ENCODE results near the gene CLEC4C. TPM values are rescaled to one million over a fixed set of nuclear protein-coding genes. Genes with fewer than 3 reads are reported as not detected.
"Not testable (repeated sequence)": the region's sequence is repeated elsewhere in the genome, so short reads cannot be mapped to it uniquely, and the experiment has no call there.

CLEC4C gene
- total RNA-seq, 2 donors from 2014 or later = not detected

DNA sequence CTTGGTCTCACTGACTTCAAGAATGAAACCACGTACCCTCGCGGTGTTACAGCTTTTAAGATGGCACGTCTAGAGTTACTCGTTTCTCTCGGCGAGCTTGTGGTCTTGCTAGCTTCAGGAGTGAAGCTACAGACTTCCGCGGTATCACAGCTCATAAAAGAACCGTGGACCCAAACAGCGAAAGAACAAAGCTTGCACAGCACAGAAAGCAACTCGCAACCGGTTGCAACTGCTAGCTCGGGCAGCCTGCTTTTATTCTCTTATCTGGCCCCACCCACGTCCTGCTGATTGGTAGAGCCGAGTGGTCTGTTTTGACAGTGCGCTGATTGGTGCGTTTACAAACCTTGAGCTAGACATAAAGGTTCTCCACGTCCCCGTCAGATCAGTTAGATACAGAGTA is 4.2 kb upstream of the CLEC4C start:
- Mint-ChIP-seq H3K4me1 (no peaks in the 10 kb centered on the region), H3K9me3 (no peaks in the 10 kb centered on the region), H3K4me3 (no peak overlapping the region), H3K36me3 (ENCODE audit: low read depth) (no peaks in the 10 kb centered on the region), H3K27ac (no peak overlapping the region), H3K27me3 (peaks cover 4% of the 10 kb centered on the region)
- ATAC-seq (replicated peaks) = no peak

DNA sequence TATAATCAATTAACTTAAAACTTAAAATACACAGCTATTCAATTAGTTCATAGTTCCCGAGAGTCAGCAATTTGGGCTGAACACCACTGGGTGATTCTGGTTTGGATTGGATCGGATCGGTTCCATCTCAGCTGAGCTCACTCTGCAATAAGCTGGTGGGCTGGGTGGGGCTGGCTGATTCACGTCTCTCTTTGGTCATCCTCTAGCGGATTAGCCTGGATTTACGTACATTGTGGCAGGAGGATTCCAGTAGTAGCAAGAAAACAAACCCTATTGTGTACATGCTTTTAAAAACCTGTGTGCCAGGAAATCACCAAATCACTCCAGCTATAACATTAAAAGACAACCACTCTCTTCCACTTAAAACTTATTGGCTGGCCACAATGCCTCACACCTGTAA is 3.2 kb upstream of the CLEC4C start:
- Mint-ChIP-seq H3K27ac (no peak overlapping the region), H3K4me3 (no peak overlapping the region), H3K9me3 (no peaks in the 10 kb centered on the region), H3K27me3 (peaks cover 4% of the 10 kb centered on the region), H3K36me3 (ENCODE audit: low read depth) (no peaks in the 10 kb centered on the region), H3K4me1 (no peaks in the 10 kb centered on the region)
- ATAC-seq (replicated peaks) = no peak

DNA sequence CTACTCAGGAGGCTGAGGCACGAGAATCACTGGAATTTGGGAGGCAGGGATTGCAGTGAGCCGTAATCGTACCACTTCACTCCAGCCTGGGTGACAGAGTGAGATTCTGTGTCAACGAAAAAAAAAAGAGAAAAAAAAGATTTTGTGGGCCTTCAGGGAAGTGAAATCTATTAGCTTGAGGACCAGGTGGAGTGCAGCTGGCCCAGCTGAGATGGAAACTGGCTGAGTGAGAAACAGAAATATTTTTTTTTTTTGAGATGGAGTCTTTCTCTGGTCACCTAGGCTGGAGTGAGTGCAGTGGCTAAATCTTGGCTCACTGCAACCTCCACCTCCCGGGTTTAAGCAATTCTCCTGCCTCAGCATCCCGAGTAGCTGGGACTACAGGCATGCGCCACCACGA is 2.3 kb upstream of the CLEC4C start:
- Mint-ChIP-seq H3K27me3 (peaks cover 4% of the 10 kb centered on the region), H3K4me3 (no peak overlapping the region), H3K4me1 (no peaks in the 10 kb centered on the region), H3K27ac (no peak overlapping the region), H3K36me3 (ENCODE audit: low read depth) (no peaks in the 10 kb centered on the region), H3K9me3 (no peaks in the 10 kb centered on the region)
- ATAC-seq (replicated peaks) = no peak

DNA sequence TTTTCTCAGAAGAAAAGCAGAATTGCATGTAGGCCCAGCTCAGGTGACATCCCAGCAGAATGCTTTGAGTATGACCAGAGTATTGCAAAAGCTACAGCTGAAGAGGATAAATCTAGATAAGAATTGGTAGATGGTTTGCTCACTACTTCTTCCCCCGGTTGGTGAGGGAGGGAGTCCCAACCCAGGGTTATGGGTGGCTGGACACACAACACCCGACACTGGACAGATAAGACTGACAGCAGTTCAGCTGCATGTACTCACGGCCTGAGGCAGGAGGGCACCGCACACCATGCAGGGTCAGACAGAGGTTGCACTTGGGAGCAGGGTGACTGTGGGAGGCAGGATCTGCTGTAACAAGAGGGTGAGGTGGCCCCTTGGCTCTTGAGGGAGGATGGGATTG is 1.7 kb upstream of the CLEC4C start:
- Mint-ChIP-seq H3K9me3 (no peaks in the 10 kb centered on the region), H3K36me3 (ENCODE audit: low read depth) (no peaks in the 10 kb centered on the region), H3K27ac (no peak overlapping the region), H3K4me1 (no peaks in the 10 kb centered on the region), H3K27me3 (peaks cover 4% of the 10 kb centered on the region), H3K4me3 (no peak overlapping the region)
- ATAC-seq (replicated peaks) = no peak

DNA sequence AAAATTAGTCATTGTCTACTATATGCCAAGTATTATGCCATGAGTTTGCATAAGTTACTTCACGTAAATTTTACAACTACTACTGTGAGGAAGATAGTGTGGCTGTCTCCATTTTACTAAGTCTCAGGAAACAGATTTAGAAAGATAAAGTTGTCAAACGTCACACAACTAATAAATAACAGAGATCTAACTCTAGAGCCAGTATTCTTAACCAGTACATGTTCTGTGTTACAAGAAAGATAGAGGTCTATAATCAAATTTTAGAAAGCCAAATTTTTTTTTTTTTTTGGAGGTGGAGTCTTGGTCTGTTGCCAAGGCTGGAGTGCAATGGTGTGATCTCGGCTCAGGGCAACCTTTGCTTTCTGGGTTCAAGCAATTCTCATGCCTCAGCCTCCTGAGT is 14.2 kb downstream of the CLEC4C start:
- H3K27me3 Mint-ChIP-seq = peaks cover 4% of the 10 kb centered on the region
- no peaks in the 10 kb centered on the region for H3K36me3 Mint-ChIP-seq (ENCODE audit: low read depth)
- H3K9me3 Mint-ChIP-seq = no peaks in the 10 kb centered on the region
- H3K27ac Mint-ChIP-seq = no peak overlapping the region
- ATAC-seq (replicated peaks) = no peak
- no peak overlapping the region for H3K4me3 Mint-ChIP-seq
- H3K4me1 Mint-ChIP-seq = no peaks in the 10 kb centered on the region

DNA sequence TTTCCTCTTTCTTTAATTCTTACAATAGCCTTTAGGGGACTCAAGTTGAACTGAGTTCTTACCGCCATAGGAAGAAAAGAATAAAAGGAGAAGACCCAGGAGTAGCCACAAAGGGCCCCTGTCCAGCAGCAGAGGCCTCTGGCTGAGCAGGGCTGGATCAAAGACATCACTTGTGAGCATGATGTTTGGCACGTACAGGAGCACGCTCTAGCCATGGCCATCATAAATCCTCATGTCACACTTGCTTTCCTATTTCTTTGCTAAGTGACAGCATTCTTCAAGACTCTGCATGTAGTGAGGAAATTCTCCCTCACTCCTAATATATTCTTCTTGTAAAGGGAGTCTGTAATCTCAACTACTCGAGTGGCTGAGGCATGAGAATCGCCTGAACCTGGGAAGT is 15.7 kb downstream of the CLEC4C start:
- Mint-ChIP-seq H3K27ac (no peak overlapping the region), H3K4me3 (no peak overlapping the region), H3K9me3 (no peaks in the 10 kb centered on the region), H3K4me1 (no peaks in the 10 kb centered on the region), H3K36me3 (ENCODE audit: low read depth) (no peaks in the 10 kb centered on the region), H3K27me3 (peaks cover 7% of the 10 kb centered on the region)
- ATAC-seq (replicated peaks) = no peak

DNA sequence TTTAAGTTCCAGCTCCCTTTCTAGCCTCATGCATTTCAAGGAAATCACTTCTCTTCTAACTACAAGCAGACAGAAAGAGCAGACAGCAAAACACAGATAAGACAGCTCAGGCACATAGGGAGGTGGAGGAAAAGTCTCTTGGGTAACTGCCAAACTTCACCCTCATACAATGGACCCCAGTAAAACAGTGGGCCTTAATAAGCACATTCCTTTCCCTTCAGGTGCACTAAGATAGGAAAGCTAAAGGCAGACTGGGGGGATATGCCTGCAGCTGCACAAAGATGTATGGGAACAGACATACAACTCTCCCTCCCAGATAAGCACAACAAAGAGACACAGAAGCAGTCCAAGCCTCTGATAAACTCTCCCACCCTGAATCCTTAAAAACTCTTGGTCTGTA is 16.2 kb downstream of the CLEC4C start:
- ATAC-seq (replicated peaks); H3K4me3 Mint-ChIP-seq: not testable (repeated sequence)

DNA sequence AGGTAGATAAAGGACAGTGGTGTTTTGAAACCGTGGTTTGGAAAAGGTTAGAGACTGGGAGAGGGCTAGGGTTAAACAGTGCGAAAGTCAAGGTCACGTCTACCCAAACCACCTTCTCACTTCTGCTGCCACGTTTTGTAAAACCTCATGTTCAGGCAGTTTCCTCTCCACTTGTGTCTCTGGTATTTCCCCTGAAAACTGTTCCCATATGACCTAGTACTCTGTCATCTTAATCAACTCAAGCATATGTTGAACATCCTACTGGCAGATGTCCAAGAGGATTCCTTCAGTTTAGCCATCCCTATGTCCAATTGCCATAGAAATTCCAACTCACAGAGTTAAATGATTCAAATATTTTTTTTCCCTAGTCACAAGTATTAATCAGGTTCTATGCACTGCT is 17.4 kb downstream of the CLEC4C start:
- Mint-ChIP-seq H3K4me1 (no peaks in the 10 kb centered on the region), H3K4me3 (no peak overlapping the region), H3K9me3 (no peaks in the 10 kb centered on the region), H3K27ac (no peak overlapping the region), H3K36me3 (ENCODE audit: low read depth) (no peaks in the 10 kb centered on the region), H3K27me3 (peaks cover 10% of the 10 kb centered on the region)
- no peak for ATAC-seq (replicated peaks)

More for the DNA sequence above, 16.2 kb downstream of the CLEC4C start:
- not testable (repeated sequence) for H3K36me3 Mint-ChIP-seq (ENCODE audit: low read depth); H3K27ac Mint-ChIP-seq; H3K27me3 Mint-ChIP-seq; H3K9me3 Mint-ChIP-seq; H3K4me1 Mint-ChIP-seq

DNA sequence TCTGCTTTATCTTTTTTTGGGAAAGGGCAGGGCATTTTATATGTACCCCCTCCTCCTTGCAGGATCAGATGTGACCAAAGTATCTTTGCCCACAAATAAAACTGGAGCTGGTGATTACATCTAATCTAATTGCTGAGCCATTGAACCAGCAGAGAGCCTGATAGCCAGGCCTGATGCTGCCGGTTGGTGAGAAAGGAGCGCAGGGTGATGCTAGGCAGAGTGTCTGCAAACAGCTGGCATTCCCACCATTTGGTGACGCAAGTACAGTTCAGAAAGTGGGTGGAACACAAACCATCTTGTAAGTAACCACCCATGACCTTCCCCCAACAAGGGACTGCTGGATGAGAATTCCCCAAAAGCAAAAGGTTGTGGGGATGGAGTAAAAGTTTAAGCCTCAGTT is 23.2 kb downstream of the CLEC4C start:
- no peak overlapping the region for H3K4me3 Mint-ChIP-seq
- no peaks in the 10 kb centered on the region for H3K4me1 Mint-ChIP-seq
- H3K9me3 Mint-ChIP-seq = no peaks in the 10 kb centered on the region
- H3K27me3 Mint-ChIP-seq = peaks cover 16% of the 10 kb centered on the region
- no peak overlapping the region for H3K27ac Mint-ChIP-seq
- no peaks in the 10 kb centered on the region for H3K36me3 Mint-ChIP-seq (ENCODE audit: low read depth)
- no peak for ATAC-seq (replicated peaks)

DNA sequence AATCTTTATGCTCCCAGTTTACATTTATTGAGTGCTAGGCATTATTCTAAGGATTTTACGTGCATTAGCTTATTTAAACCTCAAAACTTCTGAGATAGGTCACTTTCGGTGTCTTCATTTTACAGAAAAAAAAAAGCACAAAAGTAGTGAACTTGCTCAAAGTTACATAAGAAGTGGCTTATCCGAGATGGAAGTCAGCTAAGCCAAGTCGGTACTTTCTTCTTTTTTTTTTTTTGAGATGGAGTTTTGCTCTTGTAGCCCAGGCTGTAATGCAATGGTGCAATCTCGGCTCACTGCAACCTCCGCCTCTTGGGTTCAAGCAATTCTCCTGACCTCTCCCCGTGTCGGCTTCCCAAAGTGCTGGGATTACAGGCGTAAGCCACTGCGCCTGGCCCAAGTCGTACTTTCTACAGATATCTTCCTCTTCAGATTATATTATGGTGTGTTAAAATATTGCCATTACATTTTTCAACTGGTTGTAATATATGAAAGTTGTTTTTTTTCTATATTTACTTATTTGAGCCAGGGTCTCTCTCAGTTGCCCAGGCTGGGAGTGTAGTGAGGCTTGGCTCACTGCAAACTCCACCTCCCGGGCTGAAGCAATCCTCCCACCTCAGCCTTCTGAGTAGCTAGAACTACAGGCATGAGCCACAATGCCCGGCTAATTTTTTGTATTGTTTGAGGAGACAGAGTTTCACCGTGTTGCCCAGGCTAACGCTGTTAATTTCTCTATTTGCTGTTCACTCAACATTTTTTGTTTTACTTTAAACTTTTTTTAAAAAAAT is 27.0 kb downstream of the CLEC4C start:
- Mint-ChIP-seq H3K36me3 (ENCODE audit: low read depth) (no peaks in the 10 kb centered on the region), H3K4me3 (no peak overlapping the region), H3K9me3 (no peaks in the 10 kb centered on the region), H3K4me1 (no peaks in the 10 kb centered on the region), H3K27me3 (peaks cover 20% of the 10 kb centered on the region), H3K27ac (no peak overlapping the region)
- no peak for ATAC-seq (replicated peaks)

DNA sequence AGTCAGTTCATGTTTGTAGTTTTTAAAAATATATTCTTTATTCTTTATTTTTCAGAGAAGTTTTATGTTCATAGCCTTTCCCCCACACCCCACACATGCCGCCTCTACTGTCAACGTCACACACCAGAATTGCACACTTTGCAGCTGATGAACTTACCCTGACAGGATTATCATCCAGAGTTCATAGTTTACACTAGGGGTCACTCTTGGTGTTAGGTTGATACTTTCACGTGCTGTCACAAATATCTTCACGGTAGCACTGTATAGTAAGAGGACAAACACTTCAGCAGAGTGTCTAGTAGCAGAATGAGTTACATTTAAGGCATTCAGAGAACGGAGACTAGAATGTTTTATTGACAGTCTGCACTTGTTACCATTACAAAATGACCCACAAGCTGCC is 30.8 kb downstream of the CLEC4C start:
- Mint-ChIP-seq H3K4me3 (no peak overlapping the region), H3K36me3 (ENCODE audit: low read depth) (no peaks in the 10 kb centered on the region), H3K4me1 (no peaks in the 10 kb centered on the region), H3K9me3 (no peaks in the 10 kb centered on the region), H3K27me3 (peaks cover 16% of the 10 kb centered on the region), H3K27ac (no peak overlapping the region)
- ATAC-seq (replicated peaks) = no peak

DNA sequence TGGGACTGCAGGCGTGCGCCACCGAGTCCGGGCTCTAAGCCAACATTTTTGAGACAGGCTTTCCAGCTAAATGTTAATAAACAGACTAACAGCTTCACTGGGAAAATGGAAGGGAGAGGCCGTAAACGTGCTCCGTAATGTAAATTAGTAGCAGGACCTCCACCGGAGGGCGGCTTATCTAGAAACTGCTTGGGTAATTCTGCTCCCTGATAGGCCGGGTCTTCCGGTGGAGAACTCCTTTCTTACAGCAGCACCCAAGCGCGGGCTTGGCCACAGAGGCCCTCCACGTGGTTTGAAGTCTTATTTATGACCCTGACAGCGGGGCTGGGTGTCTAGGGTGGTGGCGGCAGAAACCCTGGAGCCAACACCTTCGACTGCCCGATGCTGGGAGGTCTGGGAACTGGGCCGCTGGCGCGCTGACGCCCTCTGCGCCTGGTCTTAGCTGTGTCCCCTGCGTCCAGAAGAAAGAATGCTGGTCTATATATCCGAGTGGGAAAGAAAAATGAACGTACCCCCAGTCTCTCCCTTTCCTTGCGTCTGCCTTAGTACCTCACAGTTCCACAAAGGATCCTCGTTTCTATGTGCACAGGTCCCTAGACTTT is 34.2 kb downstream of the CLEC4C start:
- no peak overlapping the region for H3K4me3 Mint-ChIP-seq
- no peaks in the 10 kb centered on the region for H3K9me3 Mint-ChIP-seq
- no peak overlapping the region for H3K27ac Mint-ChIP-seq
- H3K4me1 Mint-ChIP-seq = no peaks in the 10 kb centered on the region
- no peaks in the 10 kb centered on the region for H3K36me3 Mint-ChIP-seq (ENCODE audit: low read depth)
- ATAC-seq (replicated peaks) = no peak
- peaks cover 3% of the 10 kb centered on the region for H3K27me3 Mint-ChIP-seq

DNA sequence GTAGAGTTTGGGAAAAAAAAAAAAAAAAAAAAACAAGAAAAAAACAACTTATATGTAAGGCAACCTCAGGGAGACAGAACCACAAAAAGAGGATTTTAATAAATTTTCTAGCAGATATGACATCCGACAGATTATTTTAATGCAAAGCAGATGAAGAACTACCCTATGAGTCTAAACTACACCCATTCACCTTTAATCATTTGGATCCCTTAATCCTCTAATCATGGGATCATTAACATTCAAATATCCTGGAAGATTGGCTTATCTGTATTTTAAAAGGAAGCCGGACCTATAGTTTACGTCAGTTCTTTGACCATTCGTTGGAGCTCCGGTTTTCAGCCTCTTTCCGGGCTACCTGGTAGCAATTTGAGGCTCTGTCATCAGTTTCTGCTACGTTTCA is 36.0 kb downstream of the CLEC4C start, which contains the start of gene DPPA3:
Gene DPPA3 (plus strand): TSS at position 301 of the 400 bp plus-strand sequence. CDS start 138 bp downstream, outside the sequence.
- H3K4me1 Mint-ChIP-seq = no peaks in the 10 kb centered on the region
- H3K27me3 Mint-ChIP-seq = no peaks in the 10 kb centered on the region
- no peak for ATAC-seq (replicated peaks)
- H3K9me3 Mint-ChIP-seq = no peaks in the 10 kb centered on the region
- no peak within 1 kb of the TSS for H3K4me3 Mint-ChIP-seq
- H3K27ac Mint-ChIP-seq = no peak within 1 kb of the TSS
- H3K36me3 Mint-ChIP-seq (ENCODE audit: low read depth) = no peaks in the 10 kb centered on the region

DNA sequence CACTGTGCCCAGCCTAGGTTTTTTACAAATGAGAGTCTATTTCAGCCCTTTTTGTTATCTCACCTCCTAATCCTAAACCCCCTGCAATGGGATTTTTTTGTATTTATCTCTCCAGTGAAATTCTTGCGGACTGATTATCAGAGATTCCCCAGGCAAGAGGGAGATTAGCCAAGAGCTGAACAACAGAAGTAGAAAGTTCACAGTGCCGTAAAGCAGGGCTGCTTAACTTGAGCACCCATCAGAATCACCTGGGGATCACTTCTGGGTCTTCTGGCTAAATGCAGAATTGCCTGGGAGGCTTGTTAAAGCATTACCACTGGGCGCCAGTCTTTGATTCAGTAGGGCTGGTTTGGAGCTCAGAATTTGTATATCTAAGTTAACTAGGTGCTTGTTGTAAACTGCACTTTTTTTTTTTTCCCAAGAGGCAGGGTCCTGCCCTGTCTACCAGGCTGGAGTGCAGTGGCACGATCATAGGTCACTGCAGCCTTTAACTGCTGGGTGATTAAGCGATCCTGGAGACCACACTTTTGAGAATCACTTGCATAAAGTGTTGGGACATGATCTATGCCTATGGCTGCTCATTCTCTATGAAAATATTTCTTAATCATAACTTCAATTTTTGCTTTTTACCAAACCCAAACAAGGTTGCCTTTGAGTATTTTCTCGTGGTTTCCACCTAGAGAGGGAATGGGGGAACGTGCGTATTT is 37.1 kb downstream of the CLEC4C start:
- Mint-ChIP-seq H3K36me3 (ENCODE audit: low read depth) (no peaks in the 10 kb centered on the region), H3K4me3 (no peak overlapping the region), H3K4me1 (no peaks in the 10 kb centered on the region), H3K9me3 (no peaks in the 10 kb centered on the region), H3K27ac (no peak overlapping the region), H3K27me3 (no peaks in the 10 kb centered on the region)
- ATAC-seq (replicated peaks) = no peak

DNA sequence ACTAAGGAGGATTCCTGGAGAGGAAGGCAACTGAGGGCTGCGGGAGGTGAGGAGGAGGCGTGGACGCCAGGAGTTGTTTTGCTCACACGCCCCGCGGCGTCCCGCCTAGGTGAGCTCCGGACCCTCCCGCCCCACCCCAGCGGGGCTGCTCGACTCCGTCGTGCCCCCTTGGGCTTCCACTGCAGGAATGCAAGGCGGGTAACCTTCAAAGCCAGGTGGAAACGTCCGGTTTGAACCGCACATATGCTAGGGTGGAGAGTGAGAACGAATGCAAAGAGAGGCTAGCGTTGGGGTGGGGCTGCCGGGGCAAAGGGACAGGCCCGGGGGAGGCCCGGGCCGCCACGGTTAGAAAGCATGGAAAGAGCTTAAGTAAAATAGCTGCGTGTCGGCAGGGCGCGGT is 41.3 kb downstream of the CLEC4C start:
- no peak overlapping the region for H3K27ac Mint-ChIP-seq
- H3K9me3 Mint-ChIP-seq = no peaks in the 10 kb centered on the region
- no peak for ATAC-seq (replicated peaks)
- no peaks in the 10 kb centered on the region for H3K27me3 Mint-ChIP-seq
- H3K4me1 Mint-ChIP-seq = no peaks in the 10 kb centered on the region
- H3K4me3 Mint-ChIP-seq = no peak overlapping the region
- H3K36me3 Mint-ChIP-seq (ENCODE audit: low read depth) = no peaks in the 10 kb centered on the region

All from activated T-helper 17 cell treated with anti-CD3 and anti-CD28 coated beads, Interleukin-2, amount 50 U/mL, for 72 hours (primary cell).